ENCODE measurements around the gene UBE2QL1. TPM values are rescaled to one million over a fixed set of nuclear protein-coding genes. Genes with fewer than 3 reads are reported as not detected.

Gene UBE2QL1
- total RNA-seq, 2 experiments from 2014 or later, result not detected

DNA sequence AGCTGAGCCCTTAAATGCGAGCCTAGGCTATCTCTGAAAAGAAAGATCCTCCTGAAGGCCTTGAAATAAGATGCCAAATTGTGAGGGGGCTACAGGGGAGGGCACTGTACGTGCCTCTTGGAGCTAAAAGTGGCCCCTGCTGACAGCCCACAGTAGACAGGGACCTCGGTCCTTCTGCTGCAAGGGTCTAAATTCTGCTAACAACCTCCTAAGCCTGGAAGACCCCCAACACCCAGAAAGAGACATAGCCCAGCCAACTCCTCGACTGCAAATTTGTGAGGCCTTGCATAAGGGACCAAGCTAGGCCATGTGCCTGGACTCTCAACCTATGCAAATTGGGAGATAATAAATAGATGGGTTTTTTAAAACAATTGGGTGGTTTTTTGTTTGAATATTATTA lies 54.7 kb downstream of the UBE2QL1 start:
- no peak overlapping the region for H3K27ac ChIP-seq (ENCODE audit: low read depth, low read length, poor library complexity, severe bottlenecking)
- no peaks in the 10 kb centered on the region for H3K36me3 ChIP-seq (ENCODE audit: insufficient read depth, low read length)
- no peak overlapping the region for H3K4me2 ChIP-seq (ENCODE audit: low read length)
- no peak overlapping the region for H2AFZ ChIP-seq (ENCODE audit: low read length)
- no peaks in the 10 kb centered on the region for H3K79me2 ChIP-seq (ENCODE audit: insufficient read depth, low read depth, low read length)
- CTCF ChIA-PET (ENCODE audit: unreplicated experiment), result no interaction called here
- no peak overlapping the region for H3K4me3 ChIP-seq (ENCODE audit: low read depth, low read length, poor library complexity, severe bottlenecking)
- TF ChIP-seq, protein P1, sequence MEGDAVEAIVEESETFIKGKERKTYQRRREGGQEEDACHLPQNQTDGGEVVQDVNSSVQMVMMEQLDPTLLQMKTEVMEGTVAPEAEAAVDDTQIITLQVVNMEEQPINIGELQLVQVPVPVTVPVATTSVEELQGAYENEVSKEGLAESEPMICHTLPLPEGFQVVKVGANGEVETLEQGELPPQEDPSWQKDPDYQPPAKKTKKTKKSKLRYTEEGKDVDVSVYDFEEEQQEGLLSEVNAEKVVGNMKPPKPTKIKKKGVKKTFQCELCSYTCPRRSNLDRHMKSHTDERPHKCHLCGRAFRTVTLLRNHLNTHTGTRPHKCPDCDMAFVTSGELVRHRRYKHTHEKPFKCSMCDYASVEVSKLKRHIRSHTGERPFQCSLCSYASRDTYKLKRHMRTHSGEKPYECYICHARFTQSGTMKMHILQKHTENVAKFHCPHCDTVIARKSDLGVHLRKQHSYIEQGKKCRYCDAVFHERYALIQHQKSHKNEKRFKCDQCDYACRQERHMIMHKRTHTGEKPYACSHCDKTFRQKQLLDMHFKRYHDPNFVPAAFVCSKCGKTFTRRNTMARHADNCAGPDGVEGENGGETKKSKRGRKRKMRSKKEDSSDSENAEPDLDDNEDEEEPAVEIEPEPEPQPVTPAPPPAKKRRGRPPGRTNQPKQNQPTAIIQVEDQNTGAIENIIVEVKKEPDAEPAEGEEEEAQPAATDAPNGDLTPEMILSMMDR (conservative IDR thresholded peaks at IDR 0.05; ENCODE audit: low read length), result no peak
- TF ChIP-seq EZH2phosphoT487 (IDR thresholded peaks at IDR 0.05; ENCODE audit: borderline replicate concordance, low read depth, low read length), result no peak
- H3K9me2 ChIP-seq (ENCODE audit: insufficient read depth, low read length), result no peaks in the 10 kb centered on the region
- no peaks in the 10 kb centered on the region for H3K9me3 ChIP-seq (ENCODE audit: low read length)
- POLR2A ChIA-PET, result interaction anchor here (0.6 kb wide), 1 partner anchor 18 kb away, joined by 3 read pairs; no protein-coding TSS in a partner anchor
- DNase-seq (ENCODE audit: low spot score), result no peak
- no TSS peak for BruUV-seq (replicated peaks)
- no peaks in the 10 kb centered on the region for H4K20me1 ChIP-seq (ENCODE audit: insufficient read depth, low read length)
- H3K4me1 ChIP-seq (ENCODE audit: insufficient read depth, low read length, poor library complexity, severe bottlenecking), result no peaks in the 10 kb centered on the region
- intact Hi-C loops (cut with micrococcal nuclease; ENCODE audit: unreplicated experiment), result no loop called here

DNA sequence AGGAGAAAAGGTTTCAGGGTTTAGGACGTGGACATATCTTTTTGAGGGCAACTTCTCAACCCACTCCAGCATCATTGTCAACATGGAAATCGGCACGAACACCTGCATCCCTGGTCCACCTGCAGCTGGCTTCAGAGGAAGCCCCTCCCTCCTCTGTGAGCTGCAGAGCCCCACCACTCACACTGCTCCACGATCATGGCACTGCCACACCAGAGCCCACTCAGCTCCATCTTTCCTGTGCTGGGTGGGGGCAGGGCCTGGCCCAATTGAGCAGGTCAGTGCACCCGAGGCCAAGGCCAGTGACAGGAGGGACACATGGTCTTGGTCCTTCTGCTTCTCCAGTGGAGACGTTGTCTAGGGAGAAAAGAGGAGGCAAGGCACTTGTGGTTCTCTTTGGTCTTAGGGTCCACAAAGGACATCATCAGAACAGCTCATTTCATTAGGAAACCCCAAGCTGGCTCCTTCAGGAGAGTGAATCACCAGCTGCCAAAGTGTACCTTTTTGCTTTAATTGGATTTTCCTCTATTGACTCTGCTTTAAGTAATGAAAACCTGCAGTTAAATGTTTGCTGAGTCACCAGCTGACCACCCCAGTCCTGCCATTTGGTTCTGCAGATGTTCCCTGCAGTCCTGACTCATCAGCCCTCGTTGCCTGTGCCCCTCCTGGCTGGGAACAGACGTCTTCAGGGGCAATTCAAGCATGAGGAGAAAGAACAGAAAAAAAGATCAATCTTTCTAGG lies 56.2 kb downstream of the UBE2QL1 start:
- intact Hi-C loops (cut with micrococcal nuclease; ENCODE audit: unreplicated experiment), result no loop called here
- Histone ChIP-seq H3K79me2 (ENCODE audit: insufficient read depth, low read depth, low read length) (no peaks in the 10 kb centered on the region), H3K4me3 (ENCODE audit: low read depth, low read length, poor library complexity, severe bottlenecking) (no peak overlapping the region), H3K4me1 (ENCODE audit: insufficient read depth, low read length, poor library complexity, severe bottlenecking) (no peaks in the 10 kb centered on the region), H3K9me3 (ENCODE audit: low read length) (no peaks in the 10 kb centered on the region), H2AFZ (ENCODE audit: low read length) (no peak overlapping the region), H3K4me2 (ENCODE audit: low read length) (no peak overlapping the region), H3K9me2 (ENCODE audit: insufficient read depth, low read length) (no peaks in the 10 kb centered on the region), H3K27ac (ENCODE audit: low read depth, low read length, poor library complexity, severe bottlenecking) (no peak overlapping the region), H4K20me1 (ENCODE audit: insufficient read depth, low read length) (no peaks in the 10 kb centered on the region), H3K36me3 (ENCODE audit: insufficient read depth, low read length) (no peaks in the 10 kb centered on the region)
- ChIA-PET CTCF (ENCODE audit: unreplicated experiment) (no interaction called here), POLR2A (no interaction called here)
- DNase-seq (ENCODE audit: low spot score), result no peak
- no TSS peak for BruUV-seq (replicated peaks)
- TF ChIP-seq, protein P1 (conservative IDR thresholded peaks at IDR 0.05; ENCODE audit: low read length), result no peak
- no peak for TF ChIP-seq EZH2phosphoT487 (IDR thresholded peaks at IDR 0.05; ENCODE audit: borderline replicate concordance, low read depth, low read length)

DNA sequence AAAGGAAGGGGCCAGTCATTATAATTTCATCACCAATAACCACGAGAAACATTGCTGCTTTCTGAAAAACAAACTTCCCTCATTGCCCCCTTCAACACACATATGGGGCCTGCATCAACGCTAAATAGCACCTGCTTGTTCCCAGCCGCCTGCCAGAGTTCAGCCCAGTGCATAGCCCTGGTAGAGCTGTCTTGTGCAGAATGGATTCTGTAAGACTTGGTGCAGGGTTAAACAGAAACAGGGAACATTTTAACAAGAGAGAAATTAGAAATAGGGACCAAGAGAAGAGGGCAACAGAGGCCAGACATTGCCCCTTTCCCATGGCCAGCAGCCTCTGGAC lies 56.7 kb downstream of the UBE2QL1 start:
- no peaks in the 10 kb centered on the region for H4K20me1 ChIP-seq (ENCODE audit: insufficient read depth, low read length)
- intact Hi-C loops (cut with micrococcal nuclease; ENCODE audit: unreplicated experiment), result no loop called here
- no peaks in the 10 kb centered on the region for H3K4me1 ChIP-seq (ENCODE audit: insufficient read depth, low read length, poor library complexity, severe bottlenecking)
- CTCF ChIA-PET (ENCODE audit: unreplicated experiment), result no interaction called here
- no peaks in the 10 kb centered on the region for H3K79me2 ChIP-seq (ENCODE audit: insufficient read depth, low read depth, low read length)
- no peak overlapping the region for H3K27ac ChIP-seq (ENCODE audit: low read depth, low read length, poor library complexity, severe bottlenecking)
- H3K4me3 ChIP-seq (ENCODE audit: low read depth, low read length, poor library complexity, severe bottlenecking), result no peak overlapping the region
- no peak overlapping the region for H2AFZ ChIP-seq (ENCODE audit: low read length)
- H3K4me2 ChIP-seq (ENCODE audit: low read length), result no peak overlapping the region
- DNase-seq (ENCODE audit: low spot score), result no peak
- BruUV-seq (replicated peaks), result no TSS peak
- H3K9me2 ChIP-seq (ENCODE audit: insufficient read depth, low read length), result no peaks in the 10 kb centered on the region
- no peaks in the 10 kb centered on the region for H3K36me3 ChIP-seq (ENCODE audit: insufficient read depth, low read length)
- POLR2A ChIA-PET, result no interaction called here
- TF ChIP-seq, protein P1 (conservative IDR thresholded peaks at IDR 0.05; ENCODE audit: low read length), result no peak
- TF ChIP-seq EZH2phosphoT487 (IDR thresholded peaks at IDR 0.05; ENCODE audit: borderline replicate concordance, low read depth, low read length), result no peak
- H3K9me3 ChIP-seq (ENCODE audit: low read length), result no peaks in the 10 kb centered on the region
